Naive B cell (primary cell): ENCODE data around the gene NPBWR2. TPM values are rescaled to one million over a fixed set of nuclear protein-coding genes. Genes with fewer than 3 reads are reported as not detected.

Source experiments
- polyA plus RNA-seq, 6 donors: library from polyadenylated mRNA; unstranded; fragments of 300-500 nt; fragmentation: Illumina TruSeq; gene quantifications; one replicate each; pipeline ENCODE4 v1.2.3, GENCODE V29; 2021; ENCODE audit warnings: low read depth in 6 of 6

The NPBWR2 gene
- polyA plus RNA-seq, 6 donors from 2014 or later: not detected

Other genes with a start within 250 kb of the NPBWR2 start
- 1 to 10 TPM in 1 of 6 donors, not detected in 5; 1.1 TPM for gene ABHD16B, start 246.1 kb downstream of the NPBWR2 start, polyA plus RNA-seq
- gene TPD52L2, start 242.3 kb downstream of the NPBWR2 start, polyA plus RNA-seq: 100 to 1,000 TPM in 1 of 6 donors, 10 to 100 TPM in 5; 61.1 to 105 (median 79.9) TPM
- 1 to 10 TPM in 5 of 6 donors, under 1 TPM in 1; 0.23 to 4.2 (median 3.3) TPM for gene DNAJC5, start 212.4 kb downstream of the NPBWR2 start, polyA plus RNA-seq
- gene UCKL1, start 151.1 kb downstream of the NPBWR2 start, polyA plus RNA-seq: 10 to 100 TPM; 11.3 to 62.0 (median 31.7) TPM
- gene ZNF512B, start 137.6 kb downstream of the NPBWR2 start, polyA plus RNA-seq: under 1 TPM in 5 of 6 donors, not detected in 1; 0.16 to 0.69 (median 0.60) TPM
- 1 to 10 TPM; 2.0 to 7.1 (median 5.8) TPM for gene SAMD10, start 127.9 kb downstream of the NPBWR2 start, polyA plus RNA-seq
- gene PRPF6, start 126.4 kb downstream of the NPBWR2 start, polyA plus RNA-seq: 10 to 100 TPM; 46.4 to 83.8 (median 66.9) TPM
- gene C20orf204, start 71.4 kb downstream of the NPBWR2 start, polyA plus RNA-seq: under 1 TPM in 1 of 6 donors, not detected in 5; 0.05 TPM
- gene SOX18, start 57.9 kb downstream of the NPBWR2 start, polyA plus RNA-seq: not detected
- gene TCEA2, start 44.4 kb downstream of the NPBWR2 start, polyA plus RNA-seq: 10 to 100 TPM; 30.2 to 51.5 (median 41.4) TPM
- gene RGS19, start 28.0 kb downstream of the NPBWR2 start, polyA plus RNA-seq: 100 to 1,000 TPM; 112 to 170 (median 132) TPM
- 1 to 10 TPM in 5 of 6 donors, under 1 TPM in 1; 0.91 to 3.4 (median 2.3) TPM for gene OPRL1, start 27.5 kb downstream of the NPBWR2 start, polyA plus RNA-seq
- gene LKAAEAR1, start 23.2 kb downstream of the NPBWR2 start, polyA plus RNA-seq: under 1 TPM in 1 of 6 donors, not detected in 5; 0.47 TPM
- not detected for gene MYT1, start 56.9 kb upstream of the NPBWR2 start, polyA plus RNA-seq
- 100 to 1,000 TPM in 1 of 6 donors, 10 to 100 TPM in 5; 47.3 to 127 (median 72.2) TPM for gene PCMTD2, start 148.2 kb upstream of the NPBWR2 start, polyA plus RNA-seq